Bronchial epithelial cell (primary cell): Measurements from ENCODE around the gene UBE3C. TPM values are rescaled to one million over a fixed set of nuclear protein-coding genes. Genes with fewer than 3 reads are reported as not detected.

ENCODE experiments used
- DNase-seq: peaks from one replicate; pipeline ENCODE4 v3.0.0-alpha.2; 2010; ENCODE audit warnings: low read depth
- FAIRE-seq: peaks from 2 replicates; lab custom pipeline; 2011; peaks lifted over from hg19 to GRCh38; lab: Jason Lieb, UNC
- H3K27me3 ChIP-seq: 2 replicates; pipeline ENCODE4 v1.5.1; 2011; ENCODE audit warnings: low read length; ENCODE audit not compliant: control insufficient read depth, insufficient read depth
- H3K36me3 ChIP-seq: 2 replicates; pipeline ENCODE4 v1.5.1; 2011; ENCODE audit warnings: low read length; ENCODE audit not compliant: control insufficient read depth, insufficient read depth
- H3K4me3 ChIP-seq: 2 replicates; pipeline ENCODE4 v1.5.1; 2011; ENCODE audit warnings: mild to moderate bottlenecking, low read depth, low read length, control low read depth
- total RNA-seq: library from RNA; depleted of rRNA; stranded (reverse); fragments of >200 nt; gene quantifications from 2 replicates; pipeline ENCODE4 v1.2.1, GENCODE V29; 2014
- TF ChIP-seq, protein P1 (sequence below): IDR thresholded peaks from 2 replicates; pipeline ENCODE4 v1.5.1; 2011; ENCODE audit warnings: mild to moderate bottlenecking, moderate library complexity, low read length, control low read depth, inconsistent platforms; ENCODE audit not compliant: insufficient read depth, severe bottlenecking

UBE3C gene
- total RNA-seq, 1 donor from 2014 or later = 89.5 TPM

DNA sequence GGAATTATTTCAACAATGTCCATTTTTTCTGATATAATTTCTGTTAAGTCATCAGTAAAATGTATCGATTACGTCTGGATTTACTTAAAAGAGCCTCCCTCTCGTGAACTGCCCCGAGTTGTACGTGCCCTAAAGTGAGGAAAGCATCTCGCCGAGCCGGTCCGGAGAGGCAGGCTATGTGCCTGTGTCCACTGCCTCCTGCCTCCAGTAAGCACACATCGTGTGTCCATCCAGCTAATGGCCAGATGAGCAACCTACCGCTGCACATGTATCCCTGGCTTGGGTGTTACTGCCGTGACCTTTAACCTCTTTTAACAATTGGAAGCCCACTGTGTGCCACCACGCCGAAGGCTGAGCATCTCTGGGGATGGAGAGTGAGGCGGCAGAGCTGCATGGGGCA lies 174.9 kb downstream of the UBE3C start:
- Histone ChIP-seq H3K4me3 (no peak overlapping the region), H3K36me3 (no peaks in the 10 kb centered on the region), H3K27me3 (no peaks in the 10 kb centered on the region)
- no peak for DNase-seq
- TF ChIP-seq, protein P1, sequence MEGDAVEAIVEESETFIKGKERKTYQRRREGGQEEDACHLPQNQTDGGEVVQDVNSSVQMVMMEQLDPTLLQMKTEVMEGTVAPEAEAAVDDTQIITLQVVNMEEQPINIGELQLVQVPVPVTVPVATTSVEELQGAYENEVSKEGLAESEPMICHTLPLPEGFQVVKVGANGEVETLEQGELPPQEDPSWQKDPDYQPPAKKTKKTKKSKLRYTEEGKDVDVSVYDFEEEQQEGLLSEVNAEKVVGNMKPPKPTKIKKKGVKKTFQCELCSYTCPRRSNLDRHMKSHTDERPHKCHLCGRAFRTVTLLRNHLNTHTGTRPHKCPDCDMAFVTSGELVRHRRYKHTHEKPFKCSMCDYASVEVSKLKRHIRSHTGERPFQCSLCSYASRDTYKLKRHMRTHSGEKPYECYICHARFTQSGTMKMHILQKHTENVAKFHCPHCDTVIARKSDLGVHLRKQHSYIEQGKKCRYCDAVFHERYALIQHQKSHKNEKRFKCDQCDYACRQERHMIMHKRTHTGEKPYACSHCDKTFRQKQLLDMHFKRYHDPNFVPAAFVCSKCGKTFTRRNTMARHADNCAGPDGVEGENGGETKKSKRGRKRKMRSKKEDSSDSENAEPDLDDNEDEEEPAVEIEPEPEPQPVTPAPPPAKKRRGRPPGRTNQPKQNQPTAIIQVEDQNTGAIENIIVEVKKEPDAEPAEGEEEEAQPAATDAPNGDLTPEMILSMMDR = no peak
- FAIRE-seq = no peak

DNA sequence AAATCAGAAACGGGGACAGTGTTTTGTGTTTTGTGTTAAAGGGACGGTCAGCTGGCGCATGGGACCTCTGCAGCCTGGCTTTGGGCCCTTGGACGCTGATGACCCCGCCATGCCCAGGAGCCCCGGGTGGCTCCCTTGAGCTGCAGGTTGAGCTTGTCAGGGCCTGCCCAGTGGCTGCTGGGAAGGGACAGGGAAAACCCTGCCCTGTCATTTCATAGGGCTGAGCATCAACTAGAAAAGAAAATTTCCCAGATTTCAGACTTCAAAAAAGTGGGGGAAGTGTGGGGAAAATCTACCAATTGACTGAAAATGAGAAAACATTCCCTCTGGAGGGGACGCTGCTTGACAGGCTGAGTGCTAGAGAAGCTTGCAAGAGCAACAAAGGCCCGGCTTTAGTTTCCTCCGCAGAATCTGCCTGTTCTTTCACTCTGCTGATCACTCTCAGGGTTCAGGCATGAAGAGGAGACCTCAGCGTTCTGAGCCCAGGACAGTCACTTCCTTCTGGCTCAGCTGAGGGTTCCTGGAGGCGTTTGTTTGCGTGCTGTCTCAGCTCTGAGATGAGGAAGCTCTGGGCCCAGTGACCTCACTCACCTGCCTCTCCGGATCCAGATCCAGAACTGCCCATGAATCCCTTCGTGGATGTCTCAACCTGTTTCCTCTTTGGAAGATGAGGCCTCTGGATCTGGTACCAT lies 179.4 kb downstream of the UBE3C start:
- FAIRE-seq = no peak
- peak; percentile 94 for DNase-seq
- TF ChIP-seq, protein P1 = no peak

More for the DNA sequence above, 179.4 kb downstream of the UBE3C start:
- no peaks in the 10 kb centered on the region for H3K27me3 ChIP-seq
- H3K4me3 ChIP-seq = no peak overlapping the region
- H3K36me3 ChIP-seq = no peaks in the 10 kb centered on the region

Other genes with a start within 250 kb of the UBE3C start
- 73.7 and 79.6 TPM in 2 replicates for gene LMBR1, start 245.7 kb upstream of the UBE3C start, total RNA-seq
- gene NOM1, start 189.2 kb upstream of the UBE3C start, total RNA-seq = 13.7 and 17.6 TPM in 2 replicates
- gene MNX1, start 128.3 kb upstream of the UBE3C start, total RNA-seq = 0.13 TPM in 1 of 2 replicates, not detected in the other
- gene DNAJB6, start 198.1 kb downstream of the UBE3C start, total RNA-seq = 87.9 and 113 TPM in 2 replicates